GM23248 (cell line): ENCODE results near the gene OPALIN.

Experiments used
- EZH2 ChIP-seq: fragments of 200-600 bp; sonication (generic); IDR thresholded peaks from 2 replicates; pipeline ENCODE4 v1.6.1; 2018; ENCODE audit warnings: antibody characterized with exemption, mild to moderate bottlenecking; ENCODE audit not compliant: insufficient read depth, poor library complexity, severe bottlenecking
- EZH2phosphoT487 ChIP-seq: fragments of 200-600 bp; sonication (generic); IDR thresholded peaks from 2 replicates; pipeline ENCODE4 v1.6.1; 2018; ENCODE audit warnings: antibody characterized with exemption, moderate library complexity, mild to moderate bottlenecking, low read depth; ENCODE audit not compliant: insufficient read depth

DNA sequence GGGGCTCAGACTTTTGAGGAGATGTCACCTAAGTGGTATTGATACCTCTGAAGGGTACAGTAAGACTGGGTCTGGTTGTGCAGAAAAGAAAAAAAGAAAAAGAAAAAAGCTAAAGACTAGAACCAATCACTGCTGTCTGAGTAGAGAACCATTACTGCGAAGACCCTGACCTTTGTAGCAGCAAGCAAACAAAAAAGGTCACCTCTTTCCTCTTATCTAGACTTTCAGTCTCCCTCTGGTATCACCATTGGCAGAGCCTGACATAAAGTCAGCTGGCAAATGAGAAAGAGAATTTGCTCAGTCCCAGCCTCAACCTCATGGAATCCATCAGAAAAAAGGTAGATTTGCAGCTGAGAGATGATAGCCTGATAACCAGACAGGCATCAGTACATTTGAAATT lies 57.2 kb downstream of the OPALIN start:
- TF ChIP-seq EZH2 (no peak), EZH2phosphoT487 (no peak)
